Activated CD4-positive, CD25-positive, alpha-beta regulatory T cell (primary cell): ENCODE measurements around the gene ADORA2B.
A peak's percentile ranks its signal among the peaks of the same experiment; 100 is the strongest.

Experiments
- DNase-seq, 4 experiments: peaks; one replicate each; lab custom pipeline; 2025; lab: John Stamatoyannopoulos, UW

ADORA2B gene

GRCh38 chr17:15996322-15996721 lies 51.4 kb downstream of the ADORA2B start:
- DNase-seq = no peak

DNA sequence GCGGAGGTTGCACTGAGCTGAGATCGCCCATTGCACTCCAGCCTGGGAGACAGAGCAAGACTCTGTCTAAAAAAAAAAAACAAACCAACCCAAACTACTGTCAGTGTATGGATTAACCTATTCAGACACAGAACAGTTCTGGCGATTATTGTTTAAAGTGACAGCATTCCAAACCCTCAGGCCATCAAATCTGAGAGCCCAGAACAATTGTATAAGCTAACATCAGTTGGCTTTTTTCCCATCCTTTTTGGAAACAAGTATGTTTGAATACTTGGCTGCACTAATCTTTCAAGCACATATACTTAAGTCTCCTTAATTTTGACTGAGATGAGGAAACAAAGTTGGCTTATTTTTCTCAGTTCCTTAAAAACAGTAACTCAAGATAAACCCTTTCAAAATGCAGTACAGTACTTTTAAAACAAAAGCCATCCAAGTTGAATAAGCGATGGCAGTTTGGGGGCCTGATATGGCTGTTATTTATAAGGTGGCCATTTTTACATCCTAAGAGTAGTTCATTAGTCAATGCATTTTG lies 53.2 kb downstream of the ADORA2B start:
- DNase-seq = no peak

DNA sequence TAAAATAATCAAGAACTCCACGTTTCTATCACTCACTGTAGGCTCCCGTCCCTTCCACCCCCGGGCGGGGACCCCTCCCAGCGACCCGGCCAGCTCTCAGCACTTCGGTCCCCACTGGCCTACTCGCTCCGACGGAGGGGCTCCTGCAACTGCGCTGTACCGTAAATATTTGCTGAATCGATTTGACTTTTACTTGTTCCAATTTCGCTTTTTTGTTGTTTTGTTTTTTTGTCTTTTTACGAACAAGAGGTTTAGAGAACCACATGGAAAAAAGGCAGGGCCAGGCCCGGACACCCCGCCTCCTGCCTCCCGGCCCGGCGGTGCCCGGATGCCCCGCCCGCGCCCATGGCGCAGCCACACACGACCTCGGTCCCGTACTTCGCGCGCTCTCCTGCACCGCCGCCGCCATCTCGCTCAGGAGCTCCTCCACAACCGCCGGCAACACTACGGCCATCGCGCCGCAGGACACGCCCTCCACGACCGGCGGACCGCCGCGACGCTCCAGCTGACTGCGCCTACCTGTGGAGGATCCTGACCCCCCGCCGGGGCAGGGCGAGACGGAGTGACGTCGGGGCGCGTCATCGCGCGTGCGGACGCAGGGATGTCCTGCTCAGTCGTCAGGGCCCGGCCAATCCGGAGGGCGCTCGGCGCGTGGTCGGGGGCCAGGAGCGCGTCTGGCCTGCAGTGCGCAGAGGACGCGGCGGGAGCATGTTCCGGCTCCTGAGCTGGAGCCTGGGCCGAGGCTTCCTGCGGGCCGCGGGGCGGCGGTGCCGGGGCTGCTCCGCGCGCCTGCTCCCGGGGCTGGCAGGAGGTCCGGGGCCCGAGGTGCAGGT lies 54.4 kb downstream of the ADORA2B start, which contains the start of the genes TTC19 and ZSWIM7:
TTC19 (plus strand) TSS at position 684 of the 833 bp plus-strand sequence; CDS start at position 709, 25 bp downstream.
ZSWIM7 (minus strand) TSS at position 564 of the 833 bp plus-strand sequence; CDS start at position 454, 110 bp downstream.
- peak; percentile 79 to 84 (median 81) for DNase-seq

- no peak for DNase-seq
Observed at GRCh38 chr17:15999974-16000827, 55.3 kb downstream of the ADORA2B start.

GRCh38 chr17:16001226-16001897 lies 56.4 kb downstream of the ADORA2B start:
- DNase-seq = no peak

DNA sequence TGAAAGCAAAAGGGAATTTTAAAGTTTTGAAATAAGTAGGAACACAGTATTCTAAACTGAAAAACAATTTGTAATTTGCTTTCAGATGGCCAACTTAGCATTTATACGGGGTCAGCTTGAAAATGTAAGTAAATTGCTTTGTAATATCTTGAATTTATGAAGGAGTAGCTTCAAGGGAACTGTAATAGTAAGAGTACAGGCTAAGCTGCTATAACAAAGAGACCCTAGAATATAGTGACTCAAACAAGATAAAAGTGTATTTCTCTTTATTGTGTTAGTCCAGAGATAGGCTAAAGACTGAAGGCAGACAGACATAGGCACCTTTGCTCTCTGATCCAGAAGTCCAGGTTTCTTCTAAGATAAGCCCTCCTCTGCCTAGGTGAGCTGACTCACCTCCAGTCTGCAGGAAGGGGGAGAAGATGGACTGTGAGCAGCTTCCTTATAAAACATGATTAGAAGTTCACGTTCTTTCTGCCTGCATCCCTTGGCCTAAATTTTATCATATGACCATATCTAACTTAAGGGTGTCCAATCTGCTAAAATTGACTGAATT lies 57.9 kb downstream of the ADORA2B start:
- no peak for DNase-seq

DNA sequence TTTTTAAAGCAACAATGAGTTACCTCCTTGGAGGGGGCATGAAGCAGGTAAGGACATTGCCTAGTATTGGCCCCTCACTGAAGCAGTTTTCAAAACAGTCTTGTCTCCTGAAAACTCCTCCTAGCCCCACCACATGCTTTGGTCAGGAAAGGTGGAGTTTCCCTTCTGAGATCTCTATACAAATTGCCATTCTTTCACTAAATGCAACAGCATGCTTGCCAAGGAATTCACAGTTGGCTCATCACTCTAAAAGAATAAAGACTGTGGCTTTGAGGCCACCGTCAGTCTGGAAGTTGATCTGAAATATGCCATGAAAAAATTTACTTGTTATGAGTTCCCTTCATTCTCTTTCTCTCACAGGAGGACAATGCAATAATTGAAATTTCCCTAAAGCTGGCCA lies 58.9 kb downstream of the ADORA2B start:
- no peak for DNase-seq

DNA sequence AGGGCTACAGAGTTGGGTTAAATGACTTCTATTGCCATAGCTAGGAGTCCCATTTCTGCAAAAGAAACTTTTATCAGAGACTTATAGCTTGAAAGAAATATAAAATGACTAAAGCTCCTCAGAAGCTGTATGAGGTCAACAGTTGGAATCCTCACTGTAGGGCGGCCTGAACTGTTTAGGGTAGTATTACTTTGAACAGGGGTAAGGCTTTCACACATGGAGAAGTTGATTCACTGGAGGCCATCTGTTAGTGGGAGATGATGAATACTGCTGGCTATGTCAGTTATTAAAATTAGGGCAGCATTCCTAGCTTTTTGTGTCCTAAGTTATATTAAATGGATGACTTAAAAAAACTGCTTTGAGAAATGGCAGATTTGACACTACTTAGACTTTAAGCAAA lies 60.7 kb downstream of the ADORA2B start:
- DNase-seq = no peak

DNA sequence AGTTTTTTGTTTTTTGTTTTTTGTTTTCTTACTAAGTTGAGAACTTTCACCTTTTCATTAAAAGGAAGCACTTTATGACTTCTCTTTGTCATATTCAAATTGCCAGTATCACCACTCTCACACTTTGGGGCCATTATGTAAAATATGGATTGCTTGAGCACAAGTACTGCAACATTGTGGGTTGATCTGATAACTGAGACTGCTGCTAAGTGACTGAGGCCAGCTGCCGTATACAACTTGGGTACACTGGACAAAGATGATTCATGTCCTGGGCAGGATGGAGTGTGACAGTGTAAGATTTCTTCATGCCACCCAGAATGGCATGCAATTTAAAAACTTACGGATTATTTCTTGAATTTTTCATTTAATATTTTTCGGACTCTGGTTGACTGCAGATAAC lies 62.5 kb downstream of the ADORA2B start:
- DNase-seq = no peak

- DNase-seq = no peak
Observed at GRCh38 chr17:16013943-16014407, 69.0 kb downstream of the ADORA2B start.

- DNase-seq = no peak
Observed at GRCh38 chr17:16019347-16019746, 74.4 kb downstream of the ADORA2B start.

- no peak for DNase-seq
Observed at GRCh38 chr17:16023881-16024280, 79.0 kb downstream of the ADORA2B start.

- DNase-seq = no peak
Observed at GRCh38 chr17:16025202-16025601, 80.3 kb downstream of the ADORA2B start.
